GM23338 (cell line): ENCODE data around the gene ADGRB2.

ENCODE experiments used
- CREB1 ChIP-seq: fragments of 250-450 bp; sonication (Bioruptor Pico); IDR thresholded peaks from 2 replicates; pipeline ENCODE4 v1.5.0; 2020; ENCODE audit warnings: low read depth, mild to moderate bottlenecking, moderate library complexity
- CTCF ChIP-seq, 2 experiments: fragments of 200-600 bp in 1 of 2; sonication (generic) in 1 of 2; conservative IDR thresholded peaks; 2 replicates each; pipeline versions ENCODE4 v1.5.1 to v1.6.1; 2016 to 2017; ENCODE audit warnings: antibody characterized with exemption in 2 of 2, low read depth in 2 of 2, mild to moderate bottlenecking in 2 of 2, moderate library complexity in 1 of 2
- EZH2 ChIP-seq: fragments of 200-600 bp; sonication (generic); IDR thresholded peaks from one replicate; pipeline ENCODE4 v1.8.0; 2017; ENCODE audit warnings: antibody characterized with exemption, mild to moderate bottlenecking, low read depth; ENCODE audit not compliant: unreplicated experiment
- EZH2phosphoT487 ChIP-seq: fragments of 200-600 bp; sonication (generic); IDR thresholded peaks from one replicate; pipeline ENCODE4 v1.8.1; 2018; ENCODE audit warnings: antibody characterized with exemption; ENCODE audit not compliant: unreplicated experiment
- JUNB ChIP-seq: IDR thresholded peaks from one replicate; pipeline ENCODE4 v1.6.1; 2016; ENCODE audit warnings: antibody characterized with exemption; ENCODE audit not compliant: unreplicated experiment
- NANOG ChIP-seq: IDR thresholded peaks from 2 replicates; pipeline ENCODE4 v1.6.1; 2016; ENCODE audit warnings: antibody characterized with exemption, borderline replicate concordance
- POLR2AphosphoS5 ChIP-seq: IDR thresholded peaks from 2 replicates; pipeline ENCODE4 v1.6.1; 2016; ENCODE audit warnings: antibody characterized with exemption, low read depth
- REST ChIP-seq: IDR thresholded peaks from one replicate; pipeline ENCODE4 v1.6.1; 2018; ENCODE audit warnings: antibody characterized with exemption; ENCODE audit not compliant: unreplicated experiment
- STAT1 ChIP-seq: IDR thresholded peaks from one replicate; pipeline ENCODE4 v1.6.1; 2016; ENCODE audit warnings: antibody characterized with exemption; ENCODE audit not compliant: unreplicated experiment
- ZNF114 ChIP-seq: fragments of 250-450 bp; sonication (Bioruptor Pico); IDR thresholded peaks from 2 replicates; pipeline ENCODE4 v1.5.0; 2020; ENCODE audit warnings: mild to moderate bottlenecking, moderate library complexity
- ZNF331 ChIP-seq: fragments of 250-450 bp; sonication (Bioruptor Pico); IDR thresholded peaks from 2 replicates; pipeline ENCODE4 v1.5.0; 2020; ENCODE audit warnings: low read depth, mild to moderate bottlenecking, moderate library complexity

GRCh38 chr1:31756578-31756977 is 7.6 kb downstream of the ADGRB2 start:
- TF ChIP-seq EZH2phosphoT487 (no peak), CTCF (conservative IDR thresholded peaks at IDR 0.05; ENCODE audit: low read depth in 2 of 2) (no peak), STAT1 (no peak), EZH2 (no peak), REST (no peak), ZNF331 (CRISPR knock-in tag) (no peak), JUNB (no peak), POLR2AphosphoS5 (no peak), CREB1 (CRISPR knock-in tag) (no peak), ZNF114 (CRISPR knock-in tag) (no peak), NANOG (no peak)
